Panc1 (cell line): ENCODE data around the gene CYP8B1. TPM values are rescaled to one million over a fixed set of nuclear protein-coding genes. Genes with fewer than 3 reads are reported as not detected.

ENCODE experiments used
- ATAC-seq: fragments of 200-7000 bp; cut with Tn5 transposase; 2 replicates; pipeline ENCODE4 v1.9.1; 2020; ENCODE audit warnings: mild to moderate bottlenecking, moderate library complexity
- BruUV-seq: library from RNA; stranded (reverse); fragments of 400-500 nt; replicated peaks from 2 replicates; lab custom pipeline; 2021; lab: Mats Ljungman, UMichigan
- CTCF ChIA-PET: fragments of 300-600 bp; sonication (Branson Sonifier 250); formaldehyde crosslinking; loops from one replicate; lab custom pipeline; 2022; ENCODE audit warnings: antibody characterized with exemption; lab: Charles Lee
- POLR2A ChIA-PET: fragments of 300-600 bp; sonication (Branson Sonifier 250); formaldehyde crosslinking; loops from one replicate; lab custom pipeline; 2022; ENCODE audit warnings: antibody characterized with exemption; lab: Charles Lee
- DNase-seq: peaks from one replicate; pipeline ENCODE4 v3.0.0-alpha.2; 2010; ENCODE audit warnings: low read depth, low spot score
- H3K27ac ChIP-seq: 2 replicates; pipeline ENCODE4 v1.5.1; 2011; ENCODE audit warnings: mild to moderate bottlenecking, low read length, inconsistent platforms
- H3K27me3 ChIP-seq: fragments of 200-500 bp; sonication (Bioruptor generic); 2 replicates; pipeline ENCODE4 v1.6.0; 2014; ENCODE audit warnings: low read length, inconsistent platforms; ENCODE audit not compliant: control insufficient read depth, insufficient read depth
- H3K36me3 ChIP-seq: fragments of 200-500 bp; sonication (Bioruptor generic); 2 replicates; pipeline ENCODE4 v1.5.1; 2014; ENCODE audit warnings: inconsistent platforms, mild to moderate bottlenecking, low read length, moderate library complexity; ENCODE audit not compliant: control insufficient read depth, insufficient read depth
- H3K4me1 ChIP-seq: 2 replicates; pipeline ENCODE4 v1.5.1; 2011; ENCODE audit warnings: inconsistent platforms, mild to moderate bottlenecking, low read length, moderate library complexity; ENCODE audit not compliant: control insufficient read depth, insufficient read depth
- H3K4me3 ChIP-seq, 2 experiments: 2 replicates each; pipeline ENCODE4 v1.5.1; 2011 to 2012; ENCODE audit warnings: low read depth in 2 of 2, low read length in 2 of 2, mild to moderate bottlenecking in 2 of 2, inconsistent platforms in 1 of 2, moderate library complexity in 1 of 2
- H3K9me3 ChIP-seq: fragments of 200-500 bp; sonication (Bioruptor generic); 2 replicates; pipeline ENCODE4 v1.5.1; 2014; ENCODE audit warnings: low read depth, mild to moderate bottlenecking, inconsistent platforms, low read length, moderate library complexity; ENCODE audit not compliant: control insufficient read depth, insufficient read depth
- CTCF ChIP-seq: fragments of 450-650 bp; IDR thresholded peaks from 2 replicates; pipeline ENCODE4 v1.5.1; 2017; ENCODE audit warnings: mild to moderate bottlenecking
- POLR2AphosphoS5 ChIP-seq: IDR thresholded peaks from 2 replicates; pipeline ENCODE4 v1.6.1; 2012; ENCODE audit warnings: mild to moderate bottlenecking, low read depth, low read length, moderate library complexity
- REST ChIP-seq, 2 experiments: IDR thresholded peaks; 2 replicates each; pipeline ENCODE4 v1.6.1; 2011 to 2012; ENCODE audit warnings: low read depth in 2 of 2, control low read depth in 1 of 2, low read length in 1 of 2, mild to moderate bottlenecking in 1 of 2, moderate library complexity in 1 of 2; ENCODE audit not compliant: insufficient read depth in 1 of 2
- SIN3A ChIP-seq: IDR thresholded peaks from 2 replicates; pipeline ENCODE4 v1.6.1; 2012; ENCODE audit warnings: low read depth, mild to moderate bottlenecking, low read length, moderate library complexity, borderline replicate concordance; ENCODE audit not compliant: insufficient read depth
- TCF7L2 ChIP-seq: IDR thresholded peaks from 2 replicates; pipeline ENCODE4 v1.6.1; 2011; ENCODE audit warnings: mild to moderate bottlenecking, low read depth, low read length, inconsistent platforms
- in situ Hi-C: cut with HindIII; loops from 2 replicates; pipeline ENCODE4 v1.10.0; 2016; ENCODE audit warnings: low sequenced_read_pairs, low pct_unique_long_range_greater_than_20kb
- intact Hi-C: fragments of 100-400 bp; cut with micrococcal nuclease; formaldehyde crosslinking; loops from one replicate; pipeline ENCODE4 v1.10.0; 2022; ENCODE audit not compliant: unreplicated experiment
- total RNA-seq: library from RNA; stranded (reverse); gene quantifications from one replicate; pipeline ENCODE4 v1.2.1, GENCODE V29; 2021; ENCODE audit not compliant: unreplicated experiment

The CYP8B1 gene
- total RNA-seq, 1 experiment from 2014 or later: 0.08 TPM

- DNase-seq (no peak), ATAC-seq (no peak)
- no TSS peak for BruUV-seq
- in situ Hi-C loops (no loop called here), intact Hi-C loops (no loop called here)
- CTCF ChIA-PET: no interaction called here
- Histone ChIP-seq H3K36me3 (no peaks in the 10 kb centered on the region), H3K9me3 (peaks cover 9% of the 10 kb centered on the region; the same call in 1 of the 2 replicates), H3K4me3 (no peak overlapping the region), H3K27ac (no peak overlapping the region), H3K4me1 (no peaks in the 10 kb centered on the region), H3K27me3 (no peaks in the 10 kb centered on the region)
- no peak for TF ChIP-seq TCF7L2
- TF ChIP-seq SIN3A: no peak
- no peak for TF ChIP-seq CTCF
- no peak for TF ChIP-seq REST (IDR thresholded peaks at IDR 0.05; ENCODE audit: insufficient read depth in 1 of 2, low read depth in 2 of 2, low read length in 1 of 2)
- no peak for TF ChIP-seq POLR2AphosphoS5
- POLR2A ChIA-PET: no interaction called here
These were observed 39.3 kb upstream of the CYP8B1 start for GRCh38 chr3:42914771-42915515.

GRCh38 chr3:42911551-42911950, 35.9 kb upstream of the CYP8B1 start:
- no peaks in the 10 kb centered on the region for H3K27me3 ChIP-seq
- intact Hi-C loops (no loop called here), in situ Hi-C loops (no loop called here)
- H3K9me3 ChIP-seq: peaks cover 9% of the 10 kb centered on the region; the same call in 1 of the 2 replicates
- ATAC-seq: no peak
- no TSS peak for BruUV-seq
- H3K4me1 ChIP-seq: no peaks in the 10 kb centered on the region
- ChIA-PET POLR2A (no interaction called here), CTCF (no interaction called here)
- no peak overlapping the region for H3K27ac ChIP-seq
- DNase-seq: no peak
- no peaks in the 10 kb centered on the region for H3K36me3 ChIP-seq
- TF ChIP-seq CTCF: no peak
- TF ChIP-seq SIN3A: no peak
- TF ChIP-seq POLR2AphosphoS5: no peak
- TF ChIP-seq TCF7L2: no peak
- TF ChIP-seq REST (IDR thresholded peaks at IDR 0.05; ENCODE audit: insufficient read depth in 1 of 2, low read depth in 2 of 2, low read length in 1 of 2): no peak
- no peak overlapping the region for H3K4me3 ChIP-seq
